Hepatic stellate cell (primary cell): ENCODE measurements around the gene CAMK2G.
"Not testable (repeated sequence)": the region's sequence is repeated elsewhere in the genome, so short reads cannot be mapped to it uniquely, and the experiment has no call there.

Experiments
- DNase-seq: peaks from one replicate; pipeline ENCODE4 v3.0.0; 2011; ENCODE audit warnings: low spot score

The CAMK2G gene

GRCh38 chr10:73902351-73902750, 28.0 kb upstream of the CAMK2G start:
- DNase-seq, result no peak

GRCh38 chr10:73901261-73901660, 26.9 kb upstream of the CAMK2G start:
- no peak for DNase-seq

GRCh38 chr10:73900064-73900463, 25.7 kb upstream of the CAMK2G start:
- DNase-seq, result no peak

GRCh38 chr10:73899423-73899822, 25.1 kb upstream of the CAMK2G start:
- peak; percentile 79 for DNase-seq

GRCh38 chr10:73898730-73899410, 24.5 kb upstream of the CAMK2G start:
- no peak for DNase-seq

GRCh38 chr10:73897693-73898092, 23.3 kb upstream of the CAMK2G start:
- DNase-seq, result no peak

GRCh38 chr10:73895381-73895780, 21.0 kb upstream of the CAMK2G start:
- DNase-seq, result not testable (repeated sequence)

GRCh38 chr10:73894245-73894971, 20.1 kb upstream of the CAMK2G start:
- peak; percentile 45 for DNase-seq

GRCh38 chr10:73893426-73893825, 19.1 kb upstream of the CAMK2G start:
- no peak for DNase-seq

- no peak for DNase-seq
These were observed 18.1 kb upstream of the CAMK2G start for GRCh38 chr10:73892310-73893030.

GRCh38 chr10:73891540-73891939, 17.2 kb upstream of the CAMK2G start:
- no peak for DNase-seq

GRCh38 chr10:73890830-73891229, 16.5 kb upstream of the CAMK2G start:
- not testable (repeated sequence) for DNase-seq

- no peak for DNase-seq
These were observed 15.9 kb upstream of the CAMK2G start for GRCh38 chr10:73890261-73890660.

- DNase-seq, result not testable (repeated sequence)
These were observed 15.1 kb upstream of the CAMK2G start for GRCh38 chr10:73889416-73889815.

- DNase-seq, result no peak
These were observed 14.7 kb upstream of the CAMK2G start for GRCh38 chr10:73889014-73889413.

- no peak for DNase-seq
These were observed 14.2 kb upstream of the CAMK2G start for GRCh38 chr10:73888514-73888913.

- DNase-seq, result no peak
These were observed 13.1 kb upstream of the CAMK2G start for GRCh38 chr10:73887294-73888039.

- no peak for DNase-seq
These were observed 12.4 kb upstream of the CAMK2G start for GRCh38 chr10:73886661-73887293.

- DNase-seq, result peak; percentile 84
These were observed 11.8 kb upstream of the CAMK2G start for GRCh38 chr10:73886085-73886529.

GRCh38 chr10:73884017-73884416, 9.7 kb upstream of the CAMK2G start:
- no peak for DNase-seq

GRCh38 chr10:73881221-73881919, 7.0 kb upstream of the CAMK2G start:
- DNase-seq, result no peak
